ENCODE measurements around the gene RORB.

Gene RORB

DNA sequence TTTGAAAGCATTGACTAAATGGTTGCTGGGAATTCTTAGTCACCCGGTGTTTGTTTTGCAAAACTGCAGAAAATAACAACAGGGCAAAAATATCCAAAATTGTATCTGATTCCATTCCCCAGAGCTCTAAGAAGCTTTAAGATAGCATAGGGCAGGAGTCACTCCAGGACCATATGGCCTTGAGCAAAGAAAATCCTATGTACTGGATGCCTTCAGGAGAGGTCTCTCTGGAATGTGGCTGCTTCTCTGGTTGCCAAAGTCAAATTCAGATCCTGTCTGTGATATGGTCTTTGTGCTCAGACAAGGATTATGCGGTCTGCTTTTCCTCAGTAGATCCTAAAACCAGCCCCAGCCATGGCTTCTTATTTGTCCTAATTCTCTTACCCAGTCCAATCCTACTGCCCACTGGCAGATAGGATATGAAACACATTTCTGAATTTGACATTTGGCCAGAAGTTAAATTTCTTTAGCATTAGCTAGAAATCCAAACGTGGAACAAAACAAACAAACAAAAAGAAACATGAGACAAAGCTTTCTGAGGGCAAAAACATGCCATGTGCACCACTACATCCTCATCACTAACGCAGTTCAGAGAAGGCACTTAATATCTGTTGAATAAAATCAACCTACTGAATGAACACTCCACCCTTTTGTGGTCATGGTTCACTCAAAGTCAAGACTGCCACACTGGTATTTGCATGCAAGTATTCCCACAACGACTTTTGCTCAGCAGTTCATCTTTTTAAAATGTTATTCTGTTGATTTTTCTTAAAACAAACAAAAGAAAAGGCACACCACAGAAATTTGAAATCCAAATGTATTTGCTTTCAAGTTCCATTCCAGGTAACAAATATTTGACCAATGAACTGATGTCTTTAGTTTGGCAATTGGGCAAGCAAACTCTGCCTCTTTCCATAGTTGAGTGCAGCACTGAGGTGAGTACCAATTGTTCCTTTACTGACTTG is 224.8 kb downstream of the RORB start:
- no peak for DNase-seq

DNA sequence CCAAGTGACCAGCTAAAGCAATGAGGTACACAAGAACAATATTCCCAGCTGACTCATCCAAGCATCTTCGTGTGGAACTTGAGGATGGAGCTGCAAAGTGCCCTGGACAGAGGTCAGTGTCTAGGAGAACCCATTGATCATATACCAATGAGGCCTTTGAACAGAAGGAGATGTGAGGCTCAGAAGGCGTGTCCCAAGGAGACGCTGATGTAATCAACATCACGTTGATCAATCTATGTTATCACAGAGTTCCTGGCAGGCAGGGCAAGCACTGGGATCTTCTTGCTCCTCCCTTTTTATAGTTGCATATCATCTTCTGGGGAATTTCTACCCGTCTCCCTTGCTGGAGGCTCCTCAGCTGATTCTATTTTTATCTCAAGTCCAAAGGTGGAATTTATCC is 227.2 kb downstream of the RORB start:
- DNase-seq, result no peak

DNA sequence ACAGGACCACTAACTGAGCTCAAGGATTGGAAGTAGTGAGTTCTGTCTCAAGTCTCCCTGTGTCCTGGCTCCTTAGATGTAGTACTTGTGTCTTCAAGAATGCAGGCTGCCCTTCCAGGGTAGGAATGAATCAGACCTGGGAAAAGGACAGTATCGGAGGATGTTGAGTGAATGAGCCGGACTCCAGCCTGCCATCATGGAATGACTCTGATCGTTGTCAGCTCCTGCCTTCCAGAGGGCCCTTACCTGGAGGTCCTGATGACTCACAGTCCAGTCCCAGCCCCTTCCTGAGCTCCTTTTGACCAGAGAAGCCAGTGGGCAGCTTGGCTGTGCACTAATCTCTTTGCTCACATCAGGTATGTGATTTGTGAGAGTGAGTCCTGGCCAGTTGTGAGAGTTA is 229.4 kb downstream of the RORB start:
- no peak for DNase-seq

DNA sequence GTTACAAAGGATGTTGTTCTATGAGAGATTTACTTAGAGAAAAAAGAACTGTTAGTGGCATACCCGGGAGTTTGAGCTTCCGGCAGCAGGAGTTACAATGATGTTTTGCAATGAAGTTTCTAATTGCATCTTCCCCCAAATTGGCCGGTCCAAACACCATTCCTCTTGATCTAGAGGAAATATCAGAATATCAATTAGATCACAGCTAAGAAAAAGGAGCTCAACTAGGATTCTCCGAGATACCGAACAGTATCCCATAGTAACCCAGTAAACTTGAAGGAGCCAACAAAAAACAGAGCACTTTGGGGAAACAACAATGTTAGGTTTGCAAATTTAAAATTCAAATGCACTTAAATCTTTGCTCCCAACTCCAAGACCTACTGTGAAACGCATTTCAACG is 231.0 kb downstream of the RORB start:
- no peak for DNase-seq

DNA sequence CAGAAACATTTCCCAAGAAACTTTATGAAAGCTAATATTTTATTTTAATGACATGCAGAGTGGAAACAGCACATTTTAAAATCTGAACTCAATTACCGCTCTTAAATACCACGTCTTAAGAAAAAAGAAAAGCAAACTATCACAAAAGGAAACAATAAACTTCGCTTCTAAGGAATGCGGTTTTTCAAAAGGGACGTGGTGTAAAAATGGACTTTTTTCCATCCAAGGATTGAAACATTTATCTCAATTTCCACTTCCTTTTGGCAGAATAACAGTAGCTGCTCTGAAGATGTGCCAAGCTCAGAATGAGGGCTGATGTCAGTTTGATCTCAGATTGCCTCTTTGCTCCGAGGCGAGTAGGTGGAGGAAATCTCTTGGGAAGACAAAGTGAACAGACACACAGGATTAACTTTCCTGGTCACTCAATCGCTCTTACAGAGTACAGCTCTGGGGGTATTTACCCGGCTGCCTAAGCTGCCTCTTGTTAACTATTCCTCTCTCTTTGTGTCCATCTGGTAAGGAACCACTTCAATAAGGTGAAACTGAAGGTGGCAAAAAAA is 232.1 kb downstream of the RORB start:
- DNase-seq, result no peak

DNA sequence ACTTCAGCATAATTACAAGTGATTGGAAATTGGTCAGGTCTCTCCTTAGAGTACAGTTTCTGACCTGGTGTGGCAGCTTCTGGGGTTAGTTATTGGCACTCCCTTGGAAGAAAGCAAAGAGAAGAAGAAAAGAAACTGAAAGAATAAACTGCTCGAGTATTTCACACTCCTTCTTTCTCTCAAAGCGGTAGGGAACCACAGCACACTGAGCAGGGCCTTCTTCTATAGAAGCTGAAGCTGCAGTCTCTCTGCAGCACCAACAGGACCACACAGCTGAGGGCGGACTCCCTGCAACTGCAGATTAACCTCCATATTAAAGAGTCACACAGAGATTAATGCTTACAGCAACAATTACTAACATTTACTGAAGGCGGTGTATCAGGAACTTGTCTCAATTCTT is 238.6 kb downstream of the RORB start:
- no peak for DNase-seq

DNA sequence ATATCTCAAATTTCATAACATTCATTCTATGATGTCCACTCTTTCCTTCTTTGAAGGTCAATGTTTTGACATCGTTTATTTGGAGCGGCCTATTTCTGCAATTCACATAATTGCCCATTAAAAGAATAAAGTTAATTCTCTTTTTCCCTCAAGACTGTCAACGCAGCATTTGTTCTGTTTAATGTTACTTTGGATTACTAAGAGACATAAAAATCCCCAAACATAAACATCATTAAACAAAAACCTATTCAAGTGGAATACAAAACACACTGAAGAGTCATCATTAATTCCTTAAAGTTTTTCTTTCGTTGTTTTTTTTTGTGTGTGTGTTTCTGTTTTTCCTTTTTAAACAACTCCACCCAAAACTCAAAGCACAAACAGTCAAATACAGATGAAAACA is 239.5 kb downstream of the RORB start:
- no peak for DNase-seq

DNA sequence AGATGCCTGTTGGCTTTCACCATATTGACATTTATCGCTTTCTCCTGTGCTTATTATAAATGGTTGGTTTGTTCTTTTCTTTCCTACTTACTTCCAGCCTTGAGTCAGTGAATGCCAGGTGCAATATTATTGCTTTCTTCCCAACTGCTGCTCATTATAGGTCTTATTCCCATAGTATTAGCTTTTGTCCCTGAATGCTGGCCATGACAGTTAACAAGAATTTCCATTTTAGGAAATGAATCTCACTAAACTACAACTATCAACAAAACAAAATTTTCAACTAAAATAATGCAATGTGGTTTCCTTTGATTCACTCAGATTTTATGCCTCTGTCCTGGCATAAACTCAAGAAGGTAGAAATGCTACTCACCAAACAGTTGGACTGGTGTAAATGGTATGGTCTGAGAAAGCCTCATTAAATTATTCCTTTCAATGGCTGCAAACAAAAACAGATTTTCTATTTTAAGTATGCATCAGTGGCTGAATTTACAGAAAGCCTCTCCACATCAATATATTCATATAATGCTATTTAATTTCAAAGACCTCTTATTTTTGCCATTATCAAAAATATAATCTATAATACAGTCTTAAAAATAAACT is 245.2 kb downstream of the RORB start:
- DNase-seq, result no peak

Data from activated CD4-positive, CD25-positive, alpha-beta regulatory T cell treated with anti-CD3 and anti-CD28 coated beads, Interleukin-2, amount 50 U/mL, for 72 hours (primary cell).